ENCODE measurements around the gene MGRN1.
"Not testable (repeated sequence)": the region's sequence is repeated elsewhere in the genome, so short reads cannot be mapped to it uniquely, and the experiment has no call there.

The MGRN1 gene

DNA sequence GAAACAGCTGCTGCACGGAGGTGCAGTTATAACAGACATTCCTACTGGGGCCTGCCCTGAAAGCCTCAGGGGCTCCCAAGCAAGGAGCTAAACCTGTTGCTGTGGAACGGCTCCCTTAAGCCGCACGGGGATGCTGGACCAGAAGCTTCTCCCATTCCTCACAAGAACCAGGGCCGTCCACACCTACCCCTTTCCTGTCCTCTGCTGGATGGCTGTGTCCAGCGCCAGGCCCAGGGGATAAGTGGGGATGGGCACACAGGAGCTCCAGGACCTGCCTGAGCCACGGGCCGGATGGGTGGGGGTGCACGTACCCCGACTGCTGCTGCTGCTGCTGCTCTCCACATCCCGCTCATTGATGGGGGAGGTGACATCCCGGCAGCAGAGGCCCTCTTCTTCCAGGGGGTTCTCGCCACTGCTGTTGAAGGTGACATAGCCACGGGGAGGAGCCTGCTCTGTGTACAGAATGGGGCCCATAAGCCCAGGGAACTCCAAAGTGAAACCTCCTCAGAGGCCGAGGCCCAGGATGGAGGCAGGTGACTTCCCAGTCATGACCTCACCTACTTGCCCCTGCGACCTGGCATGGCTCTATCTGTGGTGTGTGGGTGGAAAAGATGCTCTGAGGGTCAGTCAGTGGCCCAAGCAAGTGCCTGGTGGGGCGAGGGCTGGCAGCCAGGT lies 77.3 kb downstream of the MGRN1 start:
- no peak for DNase-seq

DNA sequence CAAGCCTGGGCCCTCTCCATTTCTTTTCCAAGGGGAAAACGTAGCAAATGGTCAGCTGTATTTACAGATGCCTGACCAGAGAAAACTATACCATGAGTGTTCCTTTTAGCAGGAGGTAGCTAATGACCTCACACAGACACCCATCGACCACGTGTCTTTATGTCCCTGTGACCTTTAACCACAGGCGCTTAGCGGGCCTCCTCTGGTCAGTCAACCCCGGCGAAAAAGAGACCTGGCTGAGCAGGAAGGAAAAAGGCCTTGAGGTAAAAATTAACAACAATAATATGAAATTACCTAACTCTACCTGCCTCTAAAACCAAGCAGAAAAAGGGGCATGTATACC lies 77.8 kb downstream of the MGRN1 start:
- no peak for DNase-seq

DNA sequence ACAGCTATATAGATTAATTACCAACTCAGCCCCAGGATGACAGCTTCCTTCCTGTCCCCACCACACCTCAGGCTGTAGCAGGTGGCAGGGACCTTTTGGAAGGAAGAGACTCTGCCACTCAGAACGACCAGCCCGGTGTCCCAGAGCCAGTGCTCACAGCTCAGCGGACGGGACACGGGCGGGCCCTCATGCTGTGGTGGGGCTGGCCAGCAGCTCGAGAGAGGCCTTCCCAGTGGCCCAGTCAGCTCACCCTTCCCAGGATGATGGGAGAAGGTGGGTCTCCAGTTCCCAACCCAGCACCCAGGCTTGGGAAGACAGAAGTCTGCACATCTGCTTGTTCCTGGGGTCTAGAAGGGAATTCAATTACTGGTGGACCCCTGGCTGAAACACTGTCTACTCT lies 79.3 kb downstream of the MGRN1 start:
- no peak for DNase-seq

DNA sequence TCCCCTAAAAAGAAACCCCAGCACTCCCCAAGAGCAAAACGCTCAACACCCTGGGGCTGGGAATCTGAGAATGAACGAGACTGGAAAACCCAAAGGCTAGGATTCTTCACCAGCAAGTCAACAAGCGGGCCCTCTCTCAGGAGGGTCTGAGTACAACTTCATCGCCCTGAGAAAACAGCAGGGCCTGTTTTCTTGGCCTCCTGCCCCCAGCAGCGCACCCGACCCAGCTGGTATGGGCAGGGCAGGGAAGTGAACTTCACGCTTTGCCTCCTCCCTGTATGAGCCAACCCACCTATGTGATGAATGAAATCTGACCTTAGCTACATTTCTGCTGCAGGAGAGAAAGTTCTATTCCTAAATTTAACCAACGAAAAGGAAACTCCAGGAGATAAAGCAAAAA lies 79.9 kb downstream of the MGRN1 start:
- DNase-seq = no peak

DNA sequence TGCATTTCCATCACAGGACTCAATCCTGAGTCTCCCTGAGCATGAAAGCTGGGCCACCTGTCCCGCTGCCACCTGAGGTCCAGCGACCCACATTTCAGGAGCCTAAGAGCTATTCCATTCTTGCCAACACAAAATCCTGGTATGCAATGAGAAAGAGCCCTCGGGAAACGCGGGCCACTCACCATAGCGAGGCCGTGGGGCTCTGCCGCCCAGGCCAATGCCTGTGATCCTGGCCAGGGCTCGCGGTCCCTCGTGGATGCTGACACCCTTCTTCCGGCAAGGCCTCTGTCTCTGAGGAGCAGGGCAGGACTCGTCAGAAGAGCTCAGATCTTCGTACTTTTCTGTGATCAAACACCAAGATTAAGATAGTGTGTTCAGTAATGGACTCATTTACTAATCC lies 80.3 kb downstream of the MGRN1 start:
- DNase-seq = no peak

DNA sequence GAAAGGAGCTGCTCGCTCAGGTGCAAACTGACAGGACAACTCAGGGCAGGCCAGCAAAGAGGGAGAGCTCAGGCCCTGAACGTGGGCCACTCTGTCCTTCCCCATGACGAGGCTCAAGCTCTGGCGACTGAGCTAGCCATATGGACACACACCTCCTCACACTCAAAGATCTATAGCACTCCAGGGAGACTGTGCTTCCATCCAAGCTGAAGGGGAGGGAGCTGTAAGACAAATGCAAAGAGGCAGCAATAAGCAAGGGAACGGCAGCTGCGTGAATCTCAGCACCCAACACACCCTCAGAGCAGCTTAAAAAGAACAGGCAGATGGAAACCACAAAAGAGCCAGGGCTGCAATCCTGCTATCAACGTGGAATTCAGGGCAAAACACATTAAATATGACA lies 82.2 kb downstream of the MGRN1 start:
- no peak for DNase-seq

DNA sequence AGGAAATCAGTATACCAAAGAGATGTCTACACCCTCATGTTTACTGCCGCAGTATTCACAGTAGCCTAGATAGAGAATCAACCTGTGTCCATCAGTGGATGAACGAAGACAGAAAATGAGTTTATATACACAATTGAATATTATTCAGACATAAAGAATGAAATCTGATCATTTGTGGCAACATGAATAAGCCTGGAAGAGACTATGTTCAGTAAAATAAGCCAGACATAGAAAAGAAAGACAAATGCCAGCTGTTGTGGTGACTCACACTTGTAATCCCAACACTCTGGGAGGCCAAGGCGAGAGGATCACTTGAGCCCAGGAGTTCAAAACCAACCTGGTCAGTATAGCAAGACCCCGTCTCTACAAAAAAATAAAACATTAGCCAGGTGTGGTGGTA lies 84.9 kb downstream of the MGRN1 start:
- no peak for DNase-seq

DNA sequence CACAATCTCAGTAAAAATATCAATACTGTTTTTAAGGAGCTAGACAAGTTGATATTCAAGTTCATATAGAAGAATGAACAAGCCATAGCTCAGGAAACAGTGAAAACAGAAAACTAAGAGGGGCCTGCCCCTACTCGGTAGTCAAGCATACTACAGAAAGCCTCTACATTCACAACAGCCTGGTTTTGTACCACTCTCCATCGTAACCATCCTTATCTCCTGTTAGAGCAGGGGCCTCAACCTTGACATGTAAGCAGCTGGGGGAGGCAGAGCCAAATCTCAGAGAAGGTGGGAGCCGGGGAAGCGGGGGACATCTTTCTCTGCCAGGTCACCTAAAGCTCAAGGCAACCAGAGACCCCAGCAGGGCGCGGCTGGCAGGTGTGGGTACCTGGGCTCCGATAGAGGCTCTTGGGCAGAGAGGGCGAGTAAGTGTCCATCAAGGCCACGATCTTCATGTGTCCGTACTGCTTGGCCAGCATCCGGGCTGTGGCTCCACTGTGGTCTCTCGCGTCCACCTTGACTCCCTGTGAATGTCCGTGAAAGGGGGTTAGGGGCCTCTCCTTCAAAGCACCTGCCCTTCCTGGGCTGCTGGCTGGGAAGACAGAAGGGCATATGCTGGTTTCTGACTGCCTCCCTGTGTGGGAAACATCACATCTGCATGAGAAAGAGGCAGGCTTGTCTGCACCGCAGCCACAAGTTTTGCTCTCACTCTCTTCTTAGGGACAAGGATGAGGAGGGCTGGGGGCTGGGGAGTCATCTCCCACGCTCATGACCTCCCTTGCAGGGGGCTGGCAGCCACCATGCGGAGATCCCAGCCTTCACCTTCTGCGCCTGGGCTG lies 89.3 kb downstream of the MGRN1 start:
- DNase-seq = no peak

DNA sequence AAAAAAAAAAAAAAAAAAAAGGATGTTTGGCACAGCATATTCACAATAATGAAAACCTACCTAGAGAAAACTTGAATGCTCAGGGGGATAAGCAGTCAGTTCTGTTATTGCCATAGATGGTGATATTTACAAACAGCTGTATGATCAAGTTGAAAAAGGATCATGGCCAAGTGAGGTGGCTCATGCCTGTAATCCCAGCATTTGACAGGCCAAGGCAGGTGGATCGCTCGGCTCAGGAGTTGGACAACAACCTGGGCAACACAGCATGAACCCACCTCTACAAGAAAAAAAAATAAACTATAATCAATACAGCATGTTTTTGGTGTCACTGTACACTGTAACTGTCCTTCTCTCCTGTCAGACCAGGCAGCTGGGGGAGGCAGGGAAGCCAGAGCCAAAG lies 90.4 kb downstream of the MGRN1 start:
- no peak for DNase-seq

DNA sequence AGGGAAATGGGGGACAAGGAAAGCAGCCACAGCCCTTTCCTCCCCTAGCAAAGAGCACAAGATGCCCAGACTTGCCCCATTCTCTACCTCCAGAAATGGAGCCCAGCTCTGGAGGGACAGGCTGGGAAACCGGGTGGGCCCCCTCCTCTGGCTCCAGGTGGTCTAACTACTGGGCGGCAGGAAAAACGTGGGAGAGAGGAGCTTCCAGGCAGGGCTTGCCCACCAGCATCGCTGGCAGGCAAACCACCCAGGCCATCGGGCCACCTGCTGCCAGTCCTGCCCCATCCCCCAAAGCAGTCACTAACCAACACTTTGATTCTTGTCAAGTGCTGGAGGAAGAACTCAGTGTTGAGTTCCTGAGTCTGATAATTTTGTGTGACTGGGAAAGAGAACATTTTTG lies 93.8 kb downstream of the MGRN1 start:
- no peak for DNase-seq

DNA sequence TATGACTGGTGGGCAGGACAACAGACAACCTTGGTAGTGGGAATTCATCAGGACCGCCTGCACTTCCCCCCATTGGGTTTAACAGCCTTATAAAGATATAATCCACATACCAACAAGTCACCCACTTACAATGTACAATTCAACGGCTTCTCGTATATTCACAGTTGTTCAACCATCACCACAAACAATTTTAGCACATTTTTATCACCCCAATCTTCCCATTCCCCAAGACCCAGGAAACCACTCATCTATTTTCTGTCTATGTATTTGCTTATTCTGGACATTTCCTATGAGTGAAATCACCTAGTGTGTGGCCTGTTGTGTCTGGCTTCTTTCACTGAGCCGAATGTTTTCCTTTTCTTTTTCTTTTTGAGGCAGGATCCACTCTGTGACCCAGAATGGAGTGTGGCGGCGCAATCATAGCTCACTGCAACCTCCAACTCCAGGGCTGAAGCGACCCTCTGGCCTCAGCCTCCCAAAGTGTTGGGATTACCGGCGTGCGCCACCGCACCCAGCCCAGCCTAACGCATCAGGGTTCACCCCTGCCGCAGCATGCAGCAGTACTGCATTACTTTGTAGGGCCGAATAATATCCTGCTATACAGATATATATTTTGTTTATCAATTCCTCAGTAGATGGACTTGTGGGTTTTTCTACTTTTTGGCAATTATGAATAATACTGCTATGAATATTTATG lies 98.6 kb downstream of the MGRN1 start:
- DNase-seq = no peak

DNA sequence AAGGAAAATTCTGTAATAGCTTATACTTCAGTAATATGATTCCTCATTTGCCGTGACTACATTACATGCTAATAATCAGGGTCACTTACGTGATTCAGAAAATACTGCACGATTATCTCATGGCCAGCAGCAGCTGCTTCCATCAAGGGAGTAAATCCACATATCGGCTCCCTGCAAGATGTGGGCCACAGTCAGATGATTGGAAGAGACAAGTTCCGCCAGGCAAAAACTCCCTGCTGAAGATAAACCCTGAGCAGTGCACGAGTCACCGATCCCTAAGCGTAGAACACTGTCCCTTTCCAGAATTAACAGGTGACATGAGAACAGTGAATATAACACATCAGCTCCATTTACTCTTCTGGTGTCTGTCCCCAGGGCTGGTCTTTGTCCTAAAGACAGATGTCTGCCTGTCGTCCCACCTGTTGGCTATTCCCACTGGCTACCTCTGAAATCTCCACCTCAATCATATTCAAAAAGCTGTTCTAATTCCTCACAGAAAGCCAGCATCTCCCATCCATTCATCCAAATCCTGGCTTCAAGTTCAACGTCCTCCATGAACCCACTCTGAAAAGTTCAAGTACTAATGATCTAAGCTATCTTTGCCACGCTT lies 100.1 kb downstream of the MGRN1 start:
- no peak for DNase-seq

DNA sequence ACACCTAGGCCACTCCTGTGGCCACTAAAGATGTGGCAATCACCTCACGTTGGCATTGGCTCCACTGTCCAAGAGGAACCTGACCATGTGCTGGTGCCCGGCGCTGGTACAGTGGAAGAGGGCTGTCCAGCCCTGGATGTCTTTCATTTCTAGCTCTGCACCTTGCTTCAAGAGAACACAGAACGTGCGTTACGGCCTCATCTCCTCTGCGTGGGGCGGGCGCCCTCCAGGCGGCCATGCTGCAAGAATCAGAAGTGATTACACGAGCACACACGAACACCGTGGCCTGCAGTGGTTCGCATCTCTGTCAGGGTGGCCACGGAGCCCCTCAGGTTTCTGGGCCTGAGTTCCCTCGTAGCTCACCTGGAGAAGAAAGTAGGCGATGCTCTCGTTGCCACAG lies 102.0 kb downstream of the MGRN1 start:
- DNase-seq = no peak

DNA sequence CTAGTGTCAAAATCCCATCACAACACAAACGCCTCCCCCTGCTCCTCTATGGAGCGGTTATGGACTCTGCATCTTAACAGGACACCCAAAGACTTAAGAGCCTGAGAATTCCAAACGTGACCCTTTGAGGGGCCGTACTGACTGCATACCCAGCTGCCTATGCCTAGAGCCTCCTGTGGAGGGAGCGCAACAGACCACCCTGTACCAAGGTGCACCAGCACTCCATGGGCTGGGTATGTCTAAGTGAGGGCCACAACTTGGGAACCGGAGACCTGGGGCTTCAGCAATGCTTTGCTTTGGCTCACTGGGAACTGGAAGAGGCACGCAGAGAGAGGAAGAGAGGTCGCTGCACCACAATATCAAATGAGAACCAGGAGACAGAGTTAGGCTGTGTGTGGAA lies 104.0 kb downstream of the MGRN1 start:
- no peak for DNase-seq

DNA sequence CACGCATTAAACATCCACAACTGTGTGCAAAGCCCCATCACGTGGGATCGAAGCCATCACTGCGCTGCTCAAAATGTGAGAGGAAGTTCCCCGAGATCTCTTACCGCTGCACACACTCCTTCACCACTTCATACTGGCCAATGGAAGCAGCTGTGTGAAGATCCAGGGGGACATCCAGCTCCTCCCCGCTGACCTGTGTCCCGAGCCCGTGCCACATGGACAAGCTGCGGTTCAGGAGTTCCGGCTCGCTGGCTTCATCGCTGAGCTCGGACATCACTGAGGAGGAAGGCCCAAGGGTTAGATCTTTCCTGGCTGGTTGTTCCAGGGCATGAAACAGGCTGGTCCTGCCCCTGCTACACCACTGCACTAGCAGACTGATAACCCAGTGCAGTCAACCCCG lies 105.2 kb downstream of the MGRN1 start:
- no peak for DNase-seq

DNA sequence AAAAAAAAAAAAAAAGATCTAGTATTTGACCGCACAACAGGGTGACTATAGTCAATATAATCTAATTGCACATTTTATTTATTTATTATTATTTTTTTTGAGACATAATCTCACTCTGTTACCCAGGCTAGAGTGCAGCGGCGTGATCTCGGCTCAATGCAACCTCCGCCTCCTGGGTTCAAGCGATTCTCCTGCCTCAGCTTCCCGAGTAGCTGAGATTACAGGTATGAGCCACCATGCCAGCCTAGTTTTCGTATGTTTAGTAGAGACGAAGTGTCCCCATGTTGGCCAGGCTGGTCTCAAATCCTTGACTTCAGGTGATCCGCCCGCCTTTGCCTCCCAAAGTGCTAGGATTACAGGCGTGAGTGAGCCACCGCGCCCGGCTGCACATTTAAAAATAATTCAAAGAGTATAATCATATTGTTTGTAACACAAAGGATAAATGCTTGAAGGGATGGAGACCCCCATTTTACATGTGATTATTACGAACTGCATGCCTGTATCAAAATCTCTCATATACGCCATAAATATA lies 108.7 kb downstream of the MGRN1 start:
- DNase-seq = no peak

DNA sequence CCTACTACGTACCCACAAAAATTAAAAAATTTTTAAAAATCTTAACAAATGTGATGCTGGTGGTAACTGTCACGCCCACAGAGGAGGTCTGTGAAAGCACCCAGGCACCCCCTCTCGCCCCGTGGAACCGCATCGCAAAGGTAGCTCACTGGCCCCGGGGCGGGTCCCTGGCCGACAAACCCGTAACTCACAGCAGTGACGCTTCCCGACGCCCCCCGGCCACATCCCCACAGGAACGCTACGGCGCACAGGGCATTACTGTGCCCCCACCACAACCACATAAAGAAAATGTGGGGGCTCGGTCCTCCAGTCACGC lies 109.1 kb downstream of the MGRN1 start:
- no peak for DNase-seq

DNA sequence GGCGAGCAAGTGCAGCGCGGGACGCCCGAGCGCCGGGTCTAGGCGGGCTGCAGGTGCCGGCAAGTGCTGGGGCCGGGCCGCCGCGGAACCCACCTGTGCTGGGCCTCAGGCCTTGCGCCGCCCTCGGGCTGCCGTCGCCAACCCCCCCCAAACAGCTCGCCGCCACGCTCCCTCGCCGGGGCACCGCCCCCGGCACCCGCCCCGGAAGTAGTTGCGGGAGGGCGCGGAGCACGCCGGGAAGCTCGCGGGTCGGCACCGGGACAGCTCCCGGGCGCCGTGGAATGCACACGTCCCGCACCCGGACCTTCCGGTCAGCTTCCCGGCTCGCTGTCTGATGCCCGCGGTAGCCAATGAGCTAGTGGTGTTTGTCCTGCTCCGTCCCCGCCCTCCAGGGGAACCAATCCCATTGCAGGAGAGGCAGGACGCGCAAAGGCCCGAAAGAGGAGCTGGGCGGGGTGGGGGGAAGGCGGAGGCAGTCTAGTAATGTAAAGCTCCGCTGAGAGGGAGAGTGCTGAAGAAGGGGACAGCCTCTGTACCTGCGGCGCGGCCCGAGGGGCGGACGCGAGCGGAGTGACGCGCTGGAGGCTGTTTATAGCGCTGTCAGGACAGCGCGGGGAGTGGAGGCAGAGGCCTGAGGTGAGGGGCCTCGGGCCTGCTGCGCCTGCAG lies 109.6 kb downstream of the MGRN1 start, which contains the start of the genes ANKS3 and DNAAF8:
Gene ANKS3 (minus strand): TSS at position 209 of the 667 bp plus-strand sequence. CDS start 4,122 bp downstream, outside the sequence.
Gene DNAAF8 (plus strand): TSS at position 475 of the 667 bp plus-strand sequence. CDS start 1,978 bp downstream, outside the sequence.
- peak; percentile 28 for DNase-seq

DNA sequence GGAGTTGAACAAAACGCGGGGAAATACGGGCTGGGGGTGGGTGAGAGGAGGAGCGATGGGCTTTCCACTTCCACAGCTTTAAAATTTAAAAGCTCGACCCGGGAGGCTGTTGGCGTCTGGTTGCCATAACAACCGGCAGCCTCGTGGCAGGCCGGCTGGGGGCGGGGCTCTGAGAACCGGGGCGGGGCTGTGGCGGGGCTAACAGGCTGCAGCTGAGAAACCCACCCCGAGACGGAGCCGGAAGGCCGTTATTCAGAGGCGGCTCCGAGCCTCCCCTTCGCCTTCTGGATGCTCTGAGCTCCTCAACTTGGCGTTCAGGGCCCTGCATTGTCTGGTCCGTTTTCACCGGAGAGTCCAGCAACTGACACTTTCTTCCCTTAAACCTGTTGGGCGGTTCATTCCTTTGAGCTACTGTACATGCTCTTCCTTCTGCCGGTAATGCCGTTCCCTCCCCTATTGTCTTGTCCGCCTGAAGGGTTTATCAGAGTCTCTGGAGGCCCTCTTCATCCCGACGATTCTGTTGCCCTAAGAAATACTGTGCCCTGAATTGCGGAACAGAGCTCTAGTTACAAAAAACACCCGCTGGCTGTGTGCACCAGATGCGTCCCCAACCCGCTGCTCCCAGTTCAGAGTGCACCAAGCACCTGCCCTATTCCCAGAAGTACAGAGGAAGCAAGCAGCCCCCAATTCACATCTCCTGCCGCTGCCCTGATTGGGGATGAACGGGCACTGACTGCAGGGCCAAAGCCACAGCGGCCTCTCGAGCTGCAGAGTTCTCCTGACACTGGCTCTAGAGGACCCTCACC lies 110.3 kb downstream of the MGRN1 start:
- no peak for DNase-seq

DNA sequence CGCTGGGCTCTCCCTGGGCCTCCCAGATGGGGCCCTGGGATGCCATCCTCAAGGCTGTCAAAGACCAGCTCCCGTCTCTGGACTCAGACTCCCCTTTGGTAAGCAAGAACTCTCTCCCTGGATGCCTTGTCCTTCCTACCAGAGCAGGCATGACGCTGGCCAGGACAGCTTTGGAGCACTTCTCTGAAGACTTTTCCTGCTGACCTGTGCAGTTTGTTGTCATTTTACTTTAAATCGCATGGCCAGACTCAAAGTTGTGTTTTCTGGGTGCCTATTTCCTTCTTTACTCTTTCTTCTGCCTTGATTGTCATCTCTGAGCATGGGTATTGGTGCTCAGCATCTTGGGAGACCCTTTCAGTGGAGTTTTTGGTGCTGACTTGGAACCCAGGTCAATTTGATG lies 111.9 kb downstream of the MGRN1 start:
- DNase-seq = no peak

DNA sequence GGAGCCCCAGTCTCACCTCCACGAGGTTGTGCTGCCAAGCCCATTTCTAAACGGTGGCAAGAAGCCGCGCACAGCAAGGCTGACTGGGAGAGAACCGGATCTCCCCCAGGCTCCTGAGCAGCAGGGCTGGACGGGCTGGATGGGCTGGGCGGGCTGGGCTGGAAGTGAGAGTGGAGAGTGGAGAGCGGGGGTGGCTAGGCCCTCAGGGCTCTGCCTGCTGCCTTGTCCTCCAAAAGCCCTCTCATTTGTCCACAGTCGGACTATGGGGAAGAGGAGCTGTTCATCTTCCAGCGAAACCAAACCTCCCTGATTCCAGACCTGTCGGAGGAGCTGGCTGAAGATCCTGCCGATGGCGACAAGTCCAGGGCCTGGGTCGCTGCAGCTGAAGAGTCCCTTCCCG lies 112.9 kb downstream of the MGRN1 start:
- no peak for DNase-seq

DNA sequence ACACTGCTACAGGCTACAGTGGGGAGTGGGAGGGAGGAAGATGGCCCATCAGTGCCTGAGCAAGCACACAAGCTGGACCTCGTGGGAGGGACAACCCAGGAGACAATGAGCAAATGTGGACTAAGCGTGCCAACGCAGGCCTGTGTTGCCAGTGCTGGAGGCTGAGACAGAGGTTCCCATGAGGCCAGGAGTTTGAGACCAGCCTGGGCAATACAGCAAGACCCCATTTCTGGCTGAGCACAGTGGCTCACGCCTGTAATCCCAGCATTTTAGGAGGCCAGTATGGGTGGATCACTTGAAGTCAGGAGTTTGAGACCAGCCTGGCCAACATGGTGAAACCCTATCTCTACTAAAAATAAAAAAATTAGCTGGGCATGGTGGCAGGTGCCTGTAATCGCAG lies 113.7 kb downstream of the MGRN1 start:
- DNase-seq = not testable (repeated sequence)

All from NCI-H1417 treated with DMSO at 0.1 percent for 48 hours (cell line).